ENCODE data around the gene SENP6. TPM values are rescaled to one million over a fixed set of nuclear protein-coding genes. Genes with fewer than 3 reads are reported as not detected.

The SENP6 gene
- total RNA-seq, 4 donors from 2014 or later = 50.3 to 67.9 (median 57.6) TPM

GRCh38 chr6:75611011-75611701, 9.5 kb downstream of the SENP6 start:
- Histone ChIP-seq H3K4me1 (peaks cover 48 to 63% of the 10 kb centered on the region in 2 donors), H3K27ac (peak overlapping the region; percentile 9 to 74 (median 39))

GRCh38 chr6:75611702-75612375, 10.2 kb downstream of the SENP6 start:
- no peak for TF ChIP-seq POLR2A (IDR thresholded peaks at IDR 0.05)
- no peak for TF ChIP-seq CTCF (IDR thresholded peaks at IDR 0.05 in 4 of 5, conservative IDR thresholded peaks at IDR 0.05 in 1 of 5)
- DNase-seq (no peak), ATAC-seq (no peak)
- in situ Hi-C loops (cut with MboI; ENCODE audit: low sequenced_read_pairs in 4 of 4) = no loop called here
- Histone ChIP-seq H3K9me3 (no peaks in the 10 kb centered on the region), H3K4me1 (peaks cover 44 to 61% of the 10 kb centered on the region in 2 donors), H3K27me3 (no peaks in the 10 kb centered on the region), H3K36me3 (no peaks in the 10 kb centered on the region), H3K27ac (peak overlapping the region; percentile 9 to 74 (median 28)), H3K4me3 (no peak overlapping the region)
- intact Hi-C loops (cut with DNase I; ENCODE audit: low total_unique reads) = no loop called here

More at GRCh38 chr6:75611011-75611701, 9.5 kb downstream of the SENP6 start:
- ATAC-seq = no peak
- H3K4me3 ChIP-seq = no peak overlapping the region
- in situ Hi-C loops (cut with MboI; ENCODE audit: low sequenced_read_pairs in 4 of 4) = no loop called here
- H3K36me3 ChIP-seq = no peaks in the 10 kb centered on the region
- no peak for TF ChIP-seq CTCF (IDR thresholded peaks at IDR 0.05 in 4 of 5, conservative IDR thresholded peaks at IDR 0.05 in 1 of 5)
- TF ChIP-seq POLR2A (IDR thresholded peaks at IDR 0.05) = no peak
- no peak for DNase-seq
- no peaks in the 10 kb centered on the region for H3K27me3 ChIP-seq
- H3K9me3 ChIP-seq = no peaks in the 10 kb centered on the region
- intact Hi-C loops (cut with DNase I; ENCODE audit: low total_unique reads) = no loop called here

GRCh38 chr6:75612434-75612833, 10.8 kb downstream of the SENP6 start:
- no peak for ATAC-seq
- peaks cover 40 to 61% of the 10 kb centered on the region in 2 donors for H3K4me1 ChIP-seq

GRCh38 chr6:75613056-75613501, 11.4 kb downstream of the SENP6 start:
- DNase-seq (no peak), ATAC-seq (no peak)
- Histone ChIP-seq H3K9me3 (no peaks in the 10 kb centered on the region), H3K4me1 (peaks cover 40 to 63% of the 10 kb centered on the region in 2 donors), H3K36me3 (no peaks in the 10 kb centered on the region), H3K27ac (peak overlapping the region; percentile 28 to 74 (median 46)), H3K4me3 (peak overlapping the region in 1 of 4 donors; percentile 23), H3K27me3 (no peaks in the 10 kb centered on the region)
- intact Hi-C loops (cut with DNase I; ENCODE audit: low total_unique reads) = no loop called here
- in situ Hi-C loops (cut with MboI; ENCODE audit: low sequenced_read_pairs in 4 of 4) = no loop called here
- TF ChIP-seq POLR2A (IDR thresholded peaks at IDR 0.05) (no peak), CTCF (IDR thresholded peaks at IDR 0.05 in 4 of 5, conservative IDR thresholded peaks at IDR 0.05 in 1 of 5) (no peak)

More at GRCh38 chr6:75612434-75612833, 10.8 kb downstream of the SENP6 start:
- Histone ChIP-seq H3K36me3 (no peaks in the 10 kb centered on the region), H3K9me3 (no peaks in the 10 kb centered on the region), H3K4me3 (no peak overlapping the region), H3K27ac (peak overlapping the region; percentile 28 to 74 (median 46)), H3K27me3 (no peaks in the 10 kb centered on the region)
- DNase-seq = no peak
- intact Hi-C loops (cut with DNase I; ENCODE audit: low total_unique reads) (no loop called here), in situ Hi-C loops (cut with MboI; ENCODE audit: low sequenced_read_pairs in 4 of 4) (no loop called here)
- TF ChIP-seq CTCF (IDR thresholded peaks at IDR 0.05 in 4 of 5, conservative IDR thresholded peaks at IDR 0.05 in 1 of 5) = no peak
- no peak for TF ChIP-seq POLR2A (IDR thresholded peaks at IDR 0.05)

Measured in gastrocnemius medialis (tissue), 4 donors.